Activated CD4-positive, alpha-beta T cell treated with anti-CD3 and anti-CD28 coated beads, Interleukin-2, Interleukin-6, amounts not matched to agents 100 ng/mL and 50 ng/mL, durations not matched to agents 16 hours and 8 hours (primary cell): ENCODE results near the gene CREB5.
"Not testable (repeated sequence)": the region's sequence is repeated elsewhere in the genome, so short reads cannot be mapped to it uniquely, and the experiment has no call there.

Source experiments
- DNase-seq: peaks from one replicate; pipeline ENCODE4 v3.0.0-alpha.2; 2020

Gene CREB5

GRCh38 chr7:28588602-28589001, 176.3 kb downstream of the CREB5 start:
- no peak for DNase-seq

GRCh38 chr7:28591041-28591674, 178.8 kb downstream of the CREB5 start:
- no peak for DNase-seq

- no peak for DNase-seq
Measured at GRCh38 chr7:28591725-28592349, 179.5 kb downstream of the CREB5 start.

DNA sequence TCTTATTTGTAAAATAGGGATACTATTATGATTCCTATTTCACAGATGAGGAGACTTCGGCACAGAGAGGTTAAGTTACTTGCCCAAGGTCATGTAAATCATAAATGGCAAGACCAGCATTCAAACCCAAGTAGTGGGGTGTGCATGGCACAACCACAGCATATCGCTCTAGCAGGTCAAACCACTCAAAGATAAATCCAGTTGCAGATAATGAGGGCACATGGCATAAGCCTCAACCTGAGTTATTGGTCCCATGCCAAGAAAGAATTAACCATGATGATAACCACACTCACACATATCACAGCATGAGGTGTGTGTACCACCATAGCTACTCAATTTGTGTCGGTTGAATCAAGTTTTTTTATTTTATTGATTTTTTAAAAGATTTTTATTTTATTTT, 180.5 kb downstream of the CREB5 start:
- DNase-seq: no peak

DNA sequence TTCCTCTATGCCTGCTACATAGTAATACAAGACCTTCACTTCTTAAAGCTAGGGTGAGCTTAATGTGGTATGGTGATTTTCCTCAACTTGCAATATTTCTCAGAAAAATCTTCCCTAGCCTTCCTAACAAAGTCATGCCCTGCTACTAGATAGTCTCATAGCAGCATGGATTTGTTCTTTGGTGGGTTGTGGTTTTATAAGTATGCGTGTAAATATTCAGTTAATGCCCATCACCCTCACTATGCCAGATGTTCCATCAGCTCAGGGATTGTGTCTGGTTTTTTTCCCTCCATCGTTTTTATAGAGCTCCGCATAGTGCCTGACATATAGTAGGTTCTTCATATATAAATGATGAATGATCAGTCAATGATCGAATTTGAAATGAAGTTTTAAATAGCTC, 182.8 kb downstream of the CREB5 start:
- DNase-seq: no peak

DNA sequence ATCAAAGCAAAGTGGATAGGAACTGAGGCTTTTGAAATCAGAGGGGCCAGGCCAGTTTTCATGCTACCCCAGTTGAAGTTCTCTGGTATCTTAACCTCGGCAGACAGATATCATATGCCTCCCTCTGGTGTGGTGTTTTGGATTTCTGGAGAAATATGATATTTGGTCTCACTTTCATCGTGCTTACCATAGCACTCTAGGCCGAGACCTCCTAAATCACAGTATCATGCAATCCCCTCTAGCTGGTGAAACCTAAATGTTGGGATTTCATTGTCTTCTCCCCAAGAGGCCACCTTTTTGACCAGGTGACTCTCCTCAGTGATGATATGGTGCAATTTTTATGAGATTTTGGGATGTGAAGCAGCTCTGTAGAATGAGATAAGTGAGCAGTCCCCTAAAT, 183.5 kb downstream of the CREB5 start:
- DNase-seq: no peak

DNA sequence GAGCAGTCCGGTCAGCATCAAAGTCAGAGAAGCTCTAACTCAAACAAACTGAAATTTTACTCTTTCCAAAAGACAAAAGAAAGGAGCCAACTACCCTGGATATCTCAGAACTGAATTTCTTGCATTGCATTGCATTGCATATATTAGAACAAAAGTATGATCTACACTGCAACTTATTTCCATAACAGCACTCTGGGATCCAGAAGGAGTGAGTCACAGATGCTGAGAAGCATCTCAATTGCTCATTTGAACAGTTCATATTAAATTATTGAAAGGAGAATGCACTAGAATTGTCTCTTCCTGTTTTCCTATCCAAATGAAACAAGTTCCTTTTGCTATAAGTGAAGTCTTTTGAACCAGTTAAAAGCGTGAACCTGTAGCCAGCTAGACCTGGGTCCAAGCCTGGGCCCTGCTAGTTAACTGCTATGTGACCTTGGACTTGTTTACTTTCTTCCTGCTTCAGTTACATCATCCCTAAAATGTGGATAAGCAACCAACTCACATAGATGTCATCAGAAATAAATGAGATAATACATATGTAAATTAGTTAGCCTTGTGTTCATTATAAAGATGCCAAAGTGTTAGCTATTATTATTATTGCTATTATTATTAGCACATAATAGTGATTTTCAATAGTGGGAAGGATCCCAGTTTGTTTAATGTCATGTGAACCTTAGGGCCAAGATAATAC, 184.1 kb downstream of the CREB5 start:
- DNase-seq: no peak

- DNase-seq: no peak
Measured at GRCh38 chr7:28597284-28597683, 185.0 kb downstream of the CREB5 start.

DNA sequence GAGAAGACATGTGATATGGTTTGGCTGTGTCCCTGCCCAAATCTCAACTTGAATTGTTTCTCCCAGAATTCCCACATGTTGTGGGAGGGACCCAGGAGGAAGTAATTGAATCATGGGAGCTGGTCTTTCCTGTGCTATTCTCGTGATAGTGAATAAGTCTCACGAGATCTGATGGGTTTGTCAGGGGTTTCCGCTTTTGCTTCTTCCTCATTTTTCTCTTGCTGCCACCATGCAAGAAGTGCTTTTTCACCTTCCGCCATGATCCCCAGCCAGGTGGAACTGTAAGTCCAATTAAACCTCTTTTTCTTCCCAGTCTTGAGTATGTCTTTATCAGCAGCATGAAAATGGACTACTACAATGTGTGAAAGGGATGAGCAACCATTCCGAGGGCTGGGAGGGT, 185.7 kb downstream of the CREB5 start:
- DNase-seq: not testable (repeated sequence)

DNA sequence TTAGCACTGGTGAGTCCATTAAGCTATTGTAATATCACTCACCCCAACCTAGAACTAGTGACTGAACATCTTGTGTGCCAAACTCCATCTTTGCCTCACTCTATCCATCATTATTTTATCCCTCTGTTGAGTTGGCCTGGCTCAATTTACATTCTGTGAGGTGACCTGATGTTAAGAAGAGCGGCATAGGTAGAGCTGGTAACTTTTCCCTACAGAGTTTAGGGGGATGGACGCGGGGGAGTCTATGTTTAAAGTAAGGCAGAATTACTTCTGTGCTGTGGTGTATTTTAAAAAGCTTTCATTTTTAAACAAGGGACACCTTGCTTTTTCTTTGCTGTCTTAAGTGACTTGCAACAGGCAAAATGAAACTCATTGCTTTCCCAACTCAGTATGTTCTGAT, 186.3 kb downstream of the CREB5 start:
- no peak for DNase-seq

DNA sequence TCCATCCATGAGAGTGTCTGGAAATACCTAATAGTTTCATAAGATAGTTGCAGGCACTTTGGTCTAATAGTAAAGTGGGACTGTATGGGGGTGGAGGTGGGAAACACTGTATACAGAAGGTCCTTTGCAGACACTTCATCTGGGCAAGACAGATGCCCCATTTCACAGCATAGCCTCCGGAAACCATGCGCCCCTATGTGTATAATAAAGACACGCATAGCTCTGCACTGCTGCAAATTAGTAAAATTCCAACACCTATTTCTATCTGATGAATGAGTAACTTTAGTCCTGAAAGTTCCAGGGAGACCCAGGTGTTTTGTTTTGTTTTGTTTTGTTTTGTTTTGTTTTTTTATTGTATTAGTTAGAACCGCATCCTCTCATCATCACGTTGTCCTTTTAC, 187.1 kb downstream of the CREB5 start:
- no peak for DNase-seq

- no peak for DNase-seq
Measured at GRCh38 chr7:28602282-28602681, 190.0 kb downstream of the CREB5 start.

DNA sequence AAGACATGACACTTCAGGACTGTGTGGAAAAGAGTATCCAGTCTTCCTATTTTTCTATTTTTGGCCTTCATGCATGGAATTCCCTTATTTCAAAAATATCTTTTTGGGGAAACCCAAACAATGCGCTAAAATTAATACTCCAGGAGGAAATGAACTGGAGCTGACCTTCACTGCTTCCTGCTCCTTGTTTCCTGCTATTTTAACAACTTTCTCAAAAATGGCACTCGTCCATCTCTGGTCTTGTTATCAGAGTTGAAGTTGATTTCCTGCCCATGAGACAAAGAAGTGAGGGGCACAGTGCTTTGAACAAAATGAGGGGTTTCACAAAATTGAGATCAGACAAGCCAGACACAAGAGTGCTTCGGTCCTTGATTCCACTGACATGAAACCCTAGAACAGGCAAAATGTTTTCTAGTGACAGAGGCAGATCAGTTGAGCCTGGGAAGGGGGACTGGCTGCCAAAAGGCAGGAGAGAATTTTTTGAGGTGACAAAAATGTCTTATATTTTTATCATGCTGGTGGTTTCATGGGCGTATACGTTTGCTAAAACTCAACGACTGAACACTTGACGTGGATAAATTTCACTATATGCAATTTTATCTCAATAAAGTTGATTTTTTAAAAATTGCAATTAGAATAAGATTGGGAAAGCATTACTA, 193.2 kb downstream of the CREB5 start:
- no peak for DNase-seq

DNA sequence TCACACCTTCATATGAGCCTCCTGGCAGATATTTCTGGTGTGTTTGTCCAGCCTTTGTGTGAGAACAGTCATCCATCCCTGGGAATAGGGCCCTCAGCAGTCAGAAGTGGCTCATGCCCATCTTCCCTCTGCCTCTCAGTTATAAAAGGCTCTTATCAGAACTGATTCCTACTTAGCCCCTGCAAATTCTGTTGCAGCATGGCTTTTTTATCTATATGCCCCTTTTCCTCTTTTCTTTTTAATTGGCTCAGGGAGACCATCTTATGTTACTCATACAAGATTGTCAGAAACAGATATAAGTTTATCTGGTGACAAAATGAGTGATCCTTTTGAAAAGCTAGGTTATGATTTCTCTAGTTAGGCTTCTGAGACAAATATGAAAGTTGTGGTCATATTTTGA, 194.1 kb downstream of the CREB5 start:
- no peak for DNase-seq

- no peak for DNase-seq
Measured at GRCh38 chr7:28607855-28608193, 195.5 kb downstream of the CREB5 start.

DNA sequence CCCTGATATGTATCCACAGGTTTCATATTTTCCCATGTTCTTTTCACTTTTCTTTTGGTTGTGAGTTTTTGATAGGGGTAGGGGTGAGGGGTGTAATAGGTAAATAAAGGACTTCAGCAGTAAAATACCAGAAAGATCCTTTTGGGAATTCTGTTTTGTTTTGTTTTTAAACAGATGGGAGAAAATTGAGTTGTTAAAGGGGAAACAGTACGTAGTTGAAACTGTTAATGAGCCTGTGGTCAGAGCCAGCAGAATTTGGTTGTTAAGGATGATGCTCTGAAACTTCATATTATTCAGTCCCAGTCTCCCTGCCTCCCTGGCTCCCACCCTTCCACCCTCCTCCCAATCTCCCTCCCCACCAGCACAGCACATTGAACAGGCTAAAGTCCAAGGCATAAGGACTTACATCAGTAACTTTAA, 195.9 kb downstream of the CREB5 start:
- no peak for DNase-seq

- DNase-seq: no peak
Measured at GRCh38 chr7:28608731-28609130, 196.4 kb downstream of the CREB5 start.

DNA sequence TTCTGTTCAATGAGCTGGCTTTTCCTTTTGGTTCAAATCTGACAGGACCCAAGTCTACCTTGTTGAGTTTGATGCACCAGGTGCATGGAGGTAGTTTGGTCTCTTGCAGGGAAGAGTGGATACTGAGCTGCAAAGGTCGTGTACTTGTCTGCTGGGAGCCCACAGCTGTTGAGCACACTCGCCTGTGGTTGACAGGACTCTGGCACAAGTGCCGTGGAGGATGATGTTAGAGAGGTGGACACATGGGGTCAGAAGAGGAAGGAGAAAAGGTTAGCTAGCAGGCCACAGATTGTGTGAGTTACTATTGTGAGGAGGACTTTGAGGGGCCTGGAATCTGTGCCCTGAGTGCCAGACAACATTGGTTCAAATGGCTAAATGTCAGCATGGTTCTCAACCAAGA, 197.3 kb downstream of the CREB5 start:
- DNase-seq: no peak

GRCh38 chr7:28611399-28611897, 199.1 kb downstream of the CREB5 start:
- not testable (repeated sequence) for DNase-seq

DNA sequence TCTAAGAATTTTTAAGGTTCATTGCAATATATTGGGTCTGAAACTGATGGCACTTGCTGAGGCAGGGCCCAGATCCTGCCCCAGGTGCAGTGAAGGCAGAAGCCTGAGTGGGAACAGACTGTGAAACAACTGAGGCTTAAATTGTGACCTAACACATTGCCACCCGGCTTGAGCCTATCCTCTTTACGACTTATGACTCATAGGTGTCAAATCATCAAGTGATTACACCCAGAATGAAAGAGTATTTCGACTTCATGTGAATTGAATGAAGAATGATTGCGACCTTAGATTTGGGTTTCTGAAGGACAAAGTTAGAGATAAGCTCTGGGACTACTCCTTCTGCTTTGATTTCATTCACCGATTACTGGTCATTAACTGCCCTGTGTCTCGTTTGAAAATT, 200.9 kb downstream of the CREB5 start:
- DNase-seq: no peak

- DNase-seq: no peak
Measured at GRCh38 chr7:28615091-28615490, 202.8 kb downstream of the CREB5 start.

- DNase-seq: no peak
Measured at GRCh38 chr7:28617308-28617880, 205.1 kb downstream of the CREB5 start.

DNA sequence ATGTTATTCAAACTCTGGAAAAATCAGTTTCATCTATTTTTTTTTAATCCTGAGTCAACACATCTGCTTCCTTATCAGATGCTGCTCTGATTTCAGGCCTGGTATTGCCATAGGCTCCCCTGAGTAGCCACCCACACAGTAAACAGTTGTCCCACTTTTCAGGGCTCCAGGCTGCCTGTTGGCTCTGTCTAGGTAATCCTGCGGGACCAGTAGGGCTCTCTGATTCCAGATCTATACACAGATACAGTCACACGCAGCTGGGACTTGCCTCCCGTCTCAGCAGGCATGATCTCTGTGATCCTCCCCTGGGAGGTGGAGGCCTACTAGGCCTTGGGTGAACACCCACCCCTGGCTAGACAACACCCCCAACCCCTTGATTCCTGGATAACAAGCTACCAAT, 206.1 kb downstream of the CREB5 start:
- no peak for DNase-seq

GRCh38 chr7:28619256-28619655, 206.9 kb downstream of the CREB5 start:
- no peak for DNase-seq
